AG09309 (cell line): ENCODE data around the gene THSD8.

Source experiments
- DNase-seq: peaks from one replicate; pipeline ENCODE4 v3.0.0-alpha.2; 2010; ENCODE audit warnings: low read depth
- H3K4me3 ChIP-seq: 2 replicates; pipeline ENCODE4 v1.5.1; 2011; ENCODE audit warnings: mild to moderate bottlenecking, low read depth, low read length, moderate library complexity; ENCODE audit not compliant: control insufficient read depth
- CTCF ChIP-seq: IDR thresholded peaks from 2 replicates; pipeline ENCODE4 v1.5.1; 2011; ENCODE audit warnings: mild to moderate bottlenecking, low read depth, low read length, inconsistent platforms; ENCODE audit not compliant: insufficient read depth, control insufficient read depth; ENCODE audit errors: missing control alignments

THSD8 gene

GRCh38 chr19:12801466-12802266 is at the start of gene THSD8, which contains the start of gene PRDX2:
THSD8 (plus strand) TSS chr19:12802069; CDS start chr19:12802072, 3 bp downstream.
PRDX2 (minus strand) TSS chr19:12801800; CDS start chr19:12801261, 539 bp downstream.
- H3K4me3 ChIP-seq = peak within 1 kb of the TSS; percentile 86
- no peak for DNase-seq
- peak; percentile 4 for TF ChIP-seq CTCF

GRCh38 chr19:12754465-12755196 is 47.2 kb upstream of the THSD8 start:
- no peak overlapping the region for H3K4me3 ChIP-seq
- no peak for TF ChIP-seq CTCF
- no peak for DNase-seq

GRCh38 chr19:12756150-12756883 is 45.6 kb upstream of the THSD8 start:
- no peak for TF ChIP-seq CTCF
- DNase-seq = no peak
- no peak overlapping the region for H3K4me3 ChIP-seq

GRCh38 chr19:12757544-12758274 is 44.2 kb upstream of the THSD8 start:
- DNase-seq = no peak
- TF ChIP-seq CTCF = peak; percentile 71
- peak overlapping the region; percentile 34 for H3K4me3 ChIP-seq

GRCh38 chr19:12759686-12760085 is 42.2 kb upstream of the THSD8 start:
- no peak for DNase-seq
- no peak overlapping the region for H3K4me3 ChIP-seq
- no peak for TF ChIP-seq CTCF

- no peak overlapping the region for H3K4me3 ChIP-seq
- TF ChIP-seq CTCF = no peak
- DNase-seq = no peak
Observed at GRCh38 chr19:12763100-12763499, 38.8 kb upstream of the THSD8 start.
